ENCODE measurements around the gene ACR.

- TF ChIP-seq POLR2A (IDR thresholded peaks at IDR 0.05; ENCODE audit: low read depth, low read length), result no peak
- TF ChIP-seq POLR2AphosphoS5 (IDR thresholded peaks at IDR 0.05; ENCODE audit: low read depth, low read length), result no peak
- no peak for TF ChIP-seq TAF1 (IDR thresholded peaks at IDR 0.05; ENCODE audit: low read depth, low read length)
- TF ChIP-seq PAX5 (IDR thresholded peaks at IDR 0.05; ENCODE audit: insufficient read depth, low read length, severe bottlenecking), result no peak
- no peak for TF ChIP-seq SPI1 (IDR thresholded peaks at IDR 0.05; ENCODE audit: low read depth, low read length)
Observed at GRCh38 chr22:50728523-50728931, 9.5 kb upstream of the ACR start.
